Naive thymus-derived CD4-positive, alpha-beta T cell (primary cell): ENCODE results near the gene SPAG4. TPM values are rescaled to one million over a fixed set of nuclear protein-coding genes. Genes with fewer than 3 reads are reported as not detected.
A peak's percentile ranks its signal among the peaks of the same experiment; 100 is the strongest.

Experiments
- ATAC-seq: fragments of 150-1000 bp; cut with Tn5 transposase; 2 replicates; pipeline ENCODE4 v1.10.0; 2021; ENCODE audit warnings: mild to moderate bottlenecking, moderate library complexity
- CTCF ChIA-PET: fragments of 350-600 bp; sonication (Branson Sonifier 250); formaldehyde crosslinking; loops from one replicate; lab custom pipeline; 2021; ENCODE audit warnings: antibody characterized with exemption; lab: Charles Lee
- POLR2A ChIA-PET: fragments of 350-600 bp; sonication (Branson Sonifier 250); formaldehyde crosslinking; loops from one replicate; lab custom pipeline; 2021; ENCODE audit warnings: antibody characterized with exemption, inconsistent platforms; lab: Charles Lee
- DNase-seq, 9 donors: peaks; one replicate each; pipeline versions ENCODE4 v3.0.0 to v3.0.0-alpha.2; 2020 to 2022; ENCODE audit warnings: mixed read lengths in 1 of 9
- H3K27ac ChIP-seq: one replicate; pipeline ENCODE4 v1.7.0; 2013; ENCODE audit warnings: mild to moderate bottlenecking, low read depth, low read length, moderate library complexity
- H3K27me3 ChIP-seq, 2 donors: one replicate each; pipeline ENCODE4 v1.7.0; 2013; ENCODE audit warnings: low read length in 2 of 2, mild to moderate bottlenecking in 2 of 2, moderate library complexity in 2 of 2; ENCODE audit not compliant: control insufficient read depth in 2 of 2, insufficient read depth in 2 of 2
- H3K36me3 ChIP-seq, 3 experiments: 1 replicate in 2 of 3; 2 replicates in 1 of 3; pipeline ENCODE4 v1.7.0; 2013; ENCODE audit warnings: low read length in 3 of 3, mild to moderate bottlenecking in 3 of 3, moderate library complexity in 1 of 3; ENCODE audit not compliant: insufficient read depth in 3 of 3, control insufficient read depth in 2 of 3
- H3K4me1 ChIP-seq, 2 donors: one replicate each; pipeline ENCODE4 v1.7.0; 2013; ENCODE audit warnings: low read length in 2 of 2, mild to moderate bottlenecking in 2 of 2, moderate library complexity in 1 of 2; ENCODE audit not compliant: control insufficient read depth in 2 of 2, insufficient read depth in 2 of 2
- H3K4me3 ChIP-seq: 2 replicates; pipeline ENCODE4 v1.7.0; 2013; ENCODE audit warnings: mild to moderate bottlenecking, low read length
- H3K9me3 ChIP-seq, 3 experiments: 1 replicate in 2 of 3; 2 replicates in 1 of 3; pipeline ENCODE4 v1.7.0; 2013; ENCODE audit warnings: low read length in 3 of 3; ENCODE audit not compliant: control insufficient read depth in 2 of 3
- H3K27ac Mint-ChIP-seq, 9 donors: one replicate each; pipeline ENCODE4 v1.8.0; 2020 to 2022; ENCODE audit warnings: mixed read lengths in 9 of 9, mild to moderate bottlenecking in 8 of 9, moderate library complexity in 5 of 9, inconsistent platforms in 2 of 9
- H3K27me3 Mint-ChIP-seq, 5 donors: one replicate each; pipeline ENCODE4 v1.8.0; 2021 to 2022; ENCODE audit warnings: mixed read lengths in 5 of 5, mild to moderate bottlenecking in 1 of 5
- H3K36me3 Mint-ChIP-seq, 5 donors: one replicate each; pipeline ENCODE4 v1.8.0; 2020 to 2022; ENCODE audit warnings: mixed read lengths in 5 of 5, mild to moderate bottlenecking in 3 of 5, inconsistent platforms in 1 of 5
- H3K4me1 Mint-ChIP-seq, 7 donors: one replicate each; pipeline ENCODE4 v1.8.0; 2020 to 2022; ENCODE audit warnings: mixed read lengths in 7 of 7, mild to moderate bottlenecking in 3 of 7, inconsistent platforms in 1 of 7
- H3K4me3 Mint-ChIP-seq, 10 donors: one replicate each; pipeline ENCODE4 v1.8.0; 2020 to 2022; ENCODE audit warnings: mild to moderate bottlenecking in 10 of 10, mixed read lengths in 10 of 10, moderate library complexity in 6 of 10, inconsistent platforms in 2 of 10
- H3K9me3 Mint-ChIP-seq, 11 donors: one replicate each; pipeline ENCODE4 v1.8.0; 2020 to 2022; ENCODE audit warnings: mixed read lengths in 11 of 11, mild to moderate bottlenecking in 4 of 11, inconsistent platforms in 1 of 11, moderate library complexity in 1 of 11
- intact Hi-C, 2 donors: fragments of 100-400 bp; cut with micrococcal nuclease; formaldehyde crosslinking; loops; one replicate each; pipeline ENCODE4 v1.15.1; 2023
- polyA plus RNA-seq, 2 donors: library from polyadenylated mRNA; unstranded; fragments of 300-500 nt; fragmentation: Illumina TruSeq; gene quantifications; one replicate each; pipeline ENCODE4 v1.2.3, GENCODE V29; 2021
- total RNA-seq, 6 experiments: library from RNA in 5 of 6; stranded (reverse) in 5 of 6; gene quantifications; 1 replicate in 5 of 6; 2 replicates in 1 of 6; pipeline ENCODE4 v1.2.3 and lab custom pipeline; 2021 to 2026

SPAG4 gene
- total and polyA plus RNA-seq, 7 experiments from 2014 or later, result 0.35 to 25.0 (median 2.7) TPM; not detected in 2

DNA sequence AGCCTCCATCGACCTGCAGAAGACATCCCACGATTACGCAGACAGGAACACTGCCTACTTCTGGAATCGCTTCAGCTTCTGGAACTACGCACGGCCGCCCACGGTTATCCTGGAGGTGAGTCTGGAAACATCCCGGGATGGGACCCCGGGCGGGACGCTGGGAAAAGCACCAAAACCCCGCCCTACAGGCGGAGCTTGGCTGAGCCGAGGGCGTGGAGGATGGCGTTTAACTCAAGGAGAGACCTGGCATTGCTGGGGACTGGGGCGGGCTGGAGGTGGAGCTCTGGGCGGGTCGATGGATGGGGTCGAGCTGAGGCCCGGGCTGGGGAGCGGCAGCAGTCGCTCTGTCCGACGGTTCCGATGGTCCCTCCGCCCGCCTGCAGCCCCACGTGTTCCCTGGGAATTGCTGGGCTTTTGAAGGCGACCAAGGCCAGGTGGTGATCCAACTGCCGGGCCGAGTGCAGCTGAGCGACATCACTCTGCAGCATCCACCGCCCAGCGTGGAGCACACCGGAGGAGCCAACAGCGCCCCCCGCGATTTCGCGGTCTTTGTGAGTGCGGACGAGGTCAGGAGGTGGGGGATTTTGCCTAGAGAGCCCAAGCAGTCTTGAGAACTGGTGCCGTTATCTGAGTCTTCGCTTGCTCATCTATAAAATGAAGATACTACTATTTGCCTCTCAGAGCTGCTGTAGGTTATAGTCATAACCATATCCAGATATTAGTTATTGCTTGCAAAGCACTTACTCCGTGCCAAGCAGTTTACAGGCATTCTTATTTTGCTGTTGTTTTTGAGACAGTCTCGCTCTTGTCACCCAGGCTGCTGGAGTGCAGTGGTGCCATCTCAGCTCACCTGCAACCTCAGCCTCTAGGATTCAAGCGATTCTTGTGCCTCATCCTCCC, 3.8 kb downstream of the SPAG4 start:
- H3K4me3 Mint-ChIP-seq, result peak overlapping the region; percentile 87 to 98 (median 91)
- no peaks in the 10 kb centered on the region for H3K9me3 Mint-ChIP-seq
- ChIA-PET CTCF (interaction anchor here (0.6 to 1.8 kb wide), 12 partner anchors 15 to 265 kb away, joined by 3 to 7 read pairs (median 4); partner anchors contain the start of gene ERGIC3), POLR2A (interaction anchor here (0.7 to 7.1 kb wide), 15 partner anchors 9 to 166 kb away, joined by 3 to 72 read pairs (median 5); partner anchors contain the start of genes CPNE1, ERGIC3, NFS1 and PHF20)
- peak overlapping the region; percentile 70 for H3K4me3 ChIP-seq
- H3K27ac Mint-ChIP-seq, result peak overlapping the region; percentile 62 to 90 (median 85)
- peaks cover 13 to 45% (median 34%) of the 10 kb centered on the region in 7 donors for H3K4me1 Mint-ChIP-seq
- intact Hi-C loops, result loop anchor here (1.0 to 5.0 kb wide), 4 partner anchors 80 to 742 kb away; partner anchors contain the start of genes ACSS2 (in 1 of the 2), NFS1 (in 1 of the 2) and ROMO1 (in 1 of the 2)
- H3K36me3 ChIP-seq, result no peaks in the 10 kb centered on the region
- peaks cover 0 to 3% (median 0%) of the 10 kb centered on the region in 5 donors for H3K27me3 Mint-ChIP-seq
- H3K36me3 Mint-ChIP-seq, result peaks cover 0 to 4% (median 0%) of the 10 kb centered on the region in 5 donors
- H3K4me1 ChIP-seq, result peaks cover 16 to 28% of the 10 kb centered on the region in 2 donors
- ATAC-seq, result peak; percentile 31
- no peaks in the 10 kb centered on the region for H3K9me3 ChIP-seq
- no peaks in the 10 kb centered on the region for H3K27me3 ChIP-seq
- peak; percentile 54 to 84 (median 68) for DNase-seq
- peak overlapping the region; percentile 27 for H3K27ac ChIP-seq

DNA sequence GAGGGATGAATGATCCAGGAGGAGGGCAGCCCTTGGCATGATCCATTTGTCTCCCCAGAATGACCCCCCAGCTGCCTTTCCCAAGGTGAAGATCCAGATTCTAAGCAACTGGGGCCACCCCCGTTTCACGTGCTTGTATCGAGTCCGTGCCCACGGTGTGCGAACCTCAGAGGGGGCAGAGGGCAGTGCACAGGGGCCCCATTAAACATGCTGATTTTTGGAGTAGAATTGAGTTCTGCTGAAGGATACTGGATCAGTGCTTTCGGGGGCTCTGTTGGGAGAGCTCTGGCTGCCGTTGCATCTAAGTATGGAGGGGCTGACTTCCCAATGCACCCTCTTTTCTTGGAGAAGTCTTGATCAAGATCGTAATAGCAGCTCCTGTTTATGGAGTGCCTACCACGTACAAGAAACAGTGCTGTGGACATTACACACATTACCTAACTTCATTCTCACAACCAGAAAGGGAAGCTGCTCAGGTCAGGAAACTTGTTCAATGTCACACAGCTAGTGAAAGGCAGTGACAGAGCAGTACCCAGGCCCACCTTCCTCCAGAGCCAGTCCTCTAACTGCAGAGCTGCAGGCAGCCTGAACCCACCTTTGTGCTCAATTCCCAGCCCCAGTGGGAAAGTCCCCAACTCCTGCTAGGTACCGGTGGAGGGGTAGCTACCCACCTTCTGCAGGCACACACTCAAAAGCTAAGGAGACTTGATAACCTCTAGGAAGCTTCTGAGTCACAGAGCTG, 5.4 kb downstream of the SPAG4 start:
- CTCF ChIA-PET, result interaction anchor here (0.8 to 1.5 kb wide), 3 partner anchors 9 to 50 kb away, joined by 3 to 5 read pairs (median 3); no protein-coding TSS in a partner anchor
- intact Hi-C loops, result no loop called here

DNA sequence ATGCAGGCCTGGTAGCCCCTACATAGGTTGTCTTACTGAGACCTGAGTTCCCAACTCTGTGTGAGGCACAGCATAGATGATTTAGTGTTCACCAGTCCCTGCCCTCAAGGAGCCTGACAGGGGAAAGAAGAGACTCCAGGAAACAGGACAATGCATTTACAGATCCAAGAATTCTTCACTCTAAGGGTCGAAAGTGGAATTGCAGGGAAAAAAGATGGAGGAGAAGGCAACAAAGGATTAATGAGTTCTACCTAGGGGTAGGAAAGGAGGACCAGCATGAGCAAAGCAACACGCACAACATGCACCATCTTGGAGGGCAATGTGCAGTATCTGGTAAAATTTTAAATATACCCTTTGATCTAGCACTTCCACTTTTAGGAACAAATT, 5.9 kb downstream of the SPAG4 start:
- peaks cover 16 to 21% of the 10 kb centered on the region in 2 donors for H3K4me1 ChIP-seq
- H3K27ac ChIP-seq, result no peak overlapping the region
- H3K4me1 Mint-ChIP-seq, result peaks cover 18 to 34% (median 23%) of the 10 kb centered on the region in 7 donors
- no peaks in the 10 kb centered on the region for H3K9me3 ChIP-seq
- no peak for ATAC-seq
- no peak overlapping the region for H3K4me3 ChIP-seq
- H3K36me3 Mint-ChIP-seq, result peaks cover 7 to 13% (median 9%) of the 10 kb centered on the region in 5 donors
- peaks cover 0 to 3% (median 0%) of the 10 kb centered on the region in 5 donors for H3K27me3 Mint-ChIP-seq
- peak overlapping the region in 3 of 9 donors; percentile 28 to 83 (median 57) for H3K27ac Mint-ChIP-seq
- DNase-seq, result no peak
- ChIA-PET POLR2A (interaction anchor here (7.1 kb wide), 1 partner anchor 42 kb away, joined by 72 read pairs; the partner anchor contains the start of genes CPNE1 and RBM12), CTCF (interaction anchor here (1.4 to 1.5 kb wide), 2 partner anchors 9 to 11 kb away, joined by 3 to 5 read pairs; no protein-coding TSS in a partner anchor)
- intact Hi-C loops, result no loop called here
- no peaks in the 10 kb centered on the region for H3K27me3 ChIP-seq
- no peak overlapping the region for H3K4me3 Mint-ChIP-seq
- peaks cover 0 to 13% (median 4%) of the 10 kb centered on the region in 3 experiments for H3K36me3 ChIP-seq
- H3K9me3 Mint-ChIP-seq, result no peaks in the 10 kb centered on the region

More for the DNA sequence above, 5.4 kb downstream of the SPAG4 start:
- no peak for DNase-seq
- peaks cover 17 to 38% (median 27%) of the 10 kb centered on the region in 7 donors for H3K4me1 Mint-ChIP-seq
- Histone ChIP-seq H3K9me3 (no peaks in the 10 kb centered on the region), H3K4me3 (no peak overlapping the region), H3K36me3 (peaks cover 0 to 8% (median 0%) of the 10 kb centered on the region in 3 experiments), H3K27ac (no peak overlapping the region), H3K27me3 (no peaks in the 10 kb centered on the region), H3K4me1 (peaks cover 16 to 22% of the 10 kb centered on the region in 2 donors)
- no peak for ATAC-seq
- peak overlapping the region in 5 of 9 donors; percentile 49 to 78 (median 54) for H3K27ac Mint-ChIP-seq
- peak overlapping the region in 2 of 10 donors; percentile 17 to 63 for H3K4me3 Mint-ChIP-seq
- H3K27me3 Mint-ChIP-seq, result peaks cover 0 to 3% (median 0%) of the 10 kb centered on the region in 5 donors
- peaks cover 6 to 11% (median 7%) of the 10 kb centered on the region in 5 donors for H3K36me3 Mint-ChIP-seq
- H3K9me3 Mint-ChIP-seq, result no peaks in the 10 kb centered on the region
- POLR2A ChIA-PET, result interaction anchor here (2.1 to 7.1 kb wide), 2 partner anchors 12 to 43 kb away, joined by 5 to 72 read pairs; partner anchors contain the start of genes CPNE1 and RBM12

DNA sequence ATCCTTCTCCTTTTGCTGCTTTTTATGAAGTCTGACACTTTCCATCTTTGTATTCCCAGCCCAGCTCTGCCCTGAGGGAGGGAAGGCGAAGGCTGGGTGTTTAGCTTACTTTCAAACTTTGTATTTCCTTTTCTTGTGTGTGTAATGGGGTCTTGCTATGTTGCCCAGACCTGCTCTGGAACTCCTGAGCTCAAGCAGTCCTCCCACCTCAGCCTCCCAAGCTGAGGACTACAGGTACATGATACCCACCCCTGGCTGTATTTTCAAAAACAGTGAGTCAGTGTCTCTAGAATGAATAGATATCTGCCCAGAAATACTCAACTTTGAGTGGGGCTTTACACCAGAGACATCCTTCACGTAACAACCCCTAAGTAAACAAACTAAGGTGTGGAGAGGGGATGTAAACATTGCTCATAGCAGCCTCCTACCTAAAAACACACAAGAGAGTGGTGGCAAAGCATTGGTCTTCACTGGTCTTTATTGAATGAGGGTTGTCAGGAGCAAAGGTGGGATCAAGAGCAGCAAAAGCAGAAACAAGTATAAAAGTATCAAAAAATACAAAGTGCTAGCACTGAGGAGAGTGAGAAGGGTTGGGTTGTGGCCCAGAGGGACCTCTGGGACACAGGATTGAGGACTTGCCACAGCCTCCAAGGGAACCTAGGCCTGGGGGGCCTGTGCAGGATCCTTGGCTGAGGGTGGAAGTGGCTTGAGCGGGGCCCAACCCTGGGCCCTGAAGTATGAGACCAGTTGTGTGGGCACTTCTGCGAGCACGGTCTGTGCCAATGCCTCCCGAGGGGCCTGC, 10.2 kb downstream of the SPAG4 start:
- DNase-seq (no peak), ATAC-seq (no peak)
- peaks cover 0 to 6% (median 0%) of the 10 kb centered on the region in 7 donors for H3K4me1 Mint-ChIP-seq
- Histone ChIP-seq H3K9me3 (no peaks in the 10 kb centered on the region), H3K36me3 (peaks cover 15 to 51% (median 21%) of the 10 kb centered on the region in 3 experiments), H3K4me1 (no peaks in the 10 kb centered on the region), H3K27ac (no peak overlapping the region), H3K4me3 (no peak overlapping the region), H3K27me3 (no peaks in the 10 kb centered on the region)
- POLR2A ChIA-PET, result interaction anchor here (0.5 kb wide), 1 partner anchor 22 kb away, joined by 3 read pairs; no protein-coding TSS in a partner anchor
- no peaks in the 10 kb centered on the region for H3K27me3 Mint-ChIP-seq
- H3K36me3 Mint-ChIP-seq, result peaks cover 7 to 33% (median 21%) of the 10 kb centered on the region in 5 donors
- intact Hi-C loops, result no loop called here
- H3K4me3 Mint-ChIP-seq, result no peak overlapping the region
- CTCF ChIA-PET, result interaction anchor here (0.5 kb wide), 1 partner anchor 33 kb away, joined by 3 read pairs; no protein-coding TSS in a partner anchor
- no peaks in the 10 kb centered on the region for H3K9me3 Mint-ChIP-seq
- H3K27ac Mint-ChIP-seq, result peak overlapping the region in 4 of 9 donors; percentile 15 to 80 (median 40)

DNA sequence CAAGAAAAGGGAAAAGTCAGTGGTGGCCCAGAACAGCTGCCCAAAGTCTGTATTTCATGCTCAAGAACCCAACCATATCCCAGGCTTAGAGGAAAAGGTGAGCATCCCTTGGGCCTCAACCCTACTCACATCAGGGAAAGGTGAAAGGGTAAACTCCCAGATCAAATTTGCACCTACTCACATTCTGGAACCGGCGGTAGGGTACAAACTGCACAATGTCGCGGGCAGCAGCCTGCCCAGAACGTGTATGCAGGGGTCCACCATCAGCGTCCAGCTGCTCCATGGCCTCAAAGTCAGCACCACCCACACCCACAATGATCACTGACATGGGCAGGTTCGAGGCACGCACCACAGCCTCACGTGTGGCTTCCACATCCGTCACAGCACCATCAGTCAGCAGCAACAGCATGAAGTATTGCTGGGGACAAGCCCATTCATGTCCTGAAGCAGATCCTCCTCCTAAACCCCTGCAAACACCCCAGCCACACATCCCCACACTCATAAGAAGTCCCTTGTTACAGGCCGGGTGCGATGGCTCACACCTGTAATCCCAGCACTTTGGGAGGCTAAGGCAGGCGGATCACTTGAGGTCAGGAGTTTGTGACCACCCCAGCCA, 10.9 kb downstream of the SPAG4 start:
- peaks cover 0 to 6% (median 0%) of the 10 kb centered on the region in 7 donors for H3K4me1 Mint-ChIP-seq
- H3K9me3 Mint-ChIP-seq, result no peaks in the 10 kb centered on the region
- H3K9me3 ChIP-seq, result no peaks in the 10 kb centered on the region
- no peak overlapping the region for H3K4me3 Mint-ChIP-seq
- no peak for ATAC-seq
- no peaks in the 10 kb centered on the region for H3K27me3 Mint-ChIP-seq
- no peaks in the 10 kb centered on the region for H3K4me1 ChIP-seq
- H3K36me3 Mint-ChIP-seq, result peaks cover 7 to 34% (median 22%) of the 10 kb centered on the region in 5 donors
- intact Hi-C loops, result no loop called here
- H3K36me3 ChIP-seq, result peaks cover 22 to 58% (median 28%) of the 10 kb centered on the region in 3 experiments
- peak overlapping the region in 2 of 9 donors; percentile 43 to 45 for H3K27ac Mint-ChIP-seq
- no peak for DNase-seq
- ChIA-PET CTCF (no interaction called here), POLR2A (no interaction called here)
- no peaks in the 10 kb centered on the region for H3K27me3 ChIP-seq
- H3K4me3 ChIP-seq, result no peak overlapping the region
- H3K27ac ChIP-seq, result no peak overlapping the region
